Natural killer cell (primary cell): ENCODE results near the gene PHF20. TPM values are rescaled to one million over a fixed set of nuclear protein-coding genes. Genes with fewer than 3 reads are reported as not detected.

Source experiments
- ATAC-seq, 3 donors: fragments of 150-1000 bp in 2 of 3; fragments of 200-7000 bp in 1 of 3; cut with Tn5 transposase; 1 replicate in 1 of 3; 2 replicates in 2 of 3; pipeline ENCODE4 v1.10.0; 2021; ENCODE audit warnings: mild to moderate bottlenecking in 2 of 3, moderate library complexity in 2 of 3
- DNase-seq, 2 donors: peaks; one replicate each; pipeline versions ENCODE4 v3.0.0 to v3.0.0-alpha.2; 2013 to 2021; ENCODE audit warnings: mixed read lengths in 1 of 2
- H3K27ac ChIP-seq: one replicate; pipeline ENCODE4 v1.5.1; 2013; ENCODE audit warnings: mild to moderate bottlenecking, low read length
- H3K27me3 ChIP-seq: one replicate; pipeline ENCODE4 v1.6.1; 2013; ENCODE audit warnings: low read length; ENCODE audit not compliant: control insufficient read depth, insufficient read depth
- H3K36me3 ChIP-seq: one replicate; pipeline ENCODE4 v1.6.1; 2013; ENCODE audit warnings: low read length; ENCODE audit not compliant: control insufficient read depth, insufficient read depth
- H3K4me1 ChIP-seq: one replicate; pipeline ENCODE4 v1.6.1; 2013; ENCODE audit warnings: low read length; ENCODE audit not compliant: control insufficient read depth, insufficient read depth
- H3K4me3 ChIP-seq: one replicate; pipeline ENCODE4 v1.5.1; 2013; ENCODE audit warnings: low read length
- H3K9me3 ChIP-seq: one replicate; pipeline ENCODE4 v1.6.1; 2013; ENCODE audit warnings: low read length; ENCODE audit not compliant: control insufficient read depth, insufficient read depth
- H3K27ac Mint-ChIP-seq, 2 donors: one replicate each; pipeline ENCODE4 v1.8.0; 2022; ENCODE audit warnings: mild to moderate bottlenecking in 2 of 2, mixed read lengths in 2 of 2, moderate library complexity in 1 of 2
- H3K27me3 Mint-ChIP-seq, 2 donors: one replicate each; pipeline ENCODE4 v1.8.0; 2022; ENCODE audit warnings: low read depth in 2 of 2, mixed read lengths in 2 of 2
- H3K36me3 Mint-ChIP-seq: one replicate; pipeline ENCODE4 v1.8.0; 2022; ENCODE audit warnings: mixed read lengths
- H3K4me1 Mint-ChIP-seq, 2 donors: one replicate each; pipeline ENCODE4 v1.8.0; 2022; ENCODE audit warnings: mixed read lengths in 2 of 2
- H3K4me3 Mint-ChIP-seq: one replicate; pipeline ENCODE4 v1.8.0; 2022; ENCODE audit warnings: mild to moderate bottlenecking, moderate library complexity, mixed read lengths
- H3K9me3 Mint-ChIP-seq, 2 donors: one replicate each; pipeline ENCODE4 v1.8.0; 2022; ENCODE audit warnings: mixed read lengths in 2 of 2
- CTCF ChIP-seq: fragments of 200-600 bp; IDR thresholded peaks from one replicate; pipeline ENCODE4 v1.8.0; 2022; ENCODE audit warnings: antibody characterized with exemption
- WGBS: methylation state at CpG from one replicate; pipeline ENCODE4 v1.1.7; 2013; ENCODE audit warnings: missing lambda C conversion rate; ENCODE audit not compliant: insufficient coverage; 5-methylcytosine and 5-hydroxymethylcytosine counted together
- intact Hi-C: fragments of 100-400 bp; cut with micrococcal nuclease; formaldehyde crosslinking; loops from one replicate; pipeline ENCODE4 v1.14.2; 2022
- total RNA-seq, 4 donors: library from RNA; stranded (reverse); fragments of 120-200 nt in 1 of 4; gene quantifications; one replicate each; pipeline versions ENCODE4 v1.2.3 to v1.2.4, GENCODE V29; 2013 to 2022

Gene PHF20
- total RNA-seq, 3 donors from 2014 or later (not counting 1 experiment from before 2014, with no cell fraction given) = 151 to 165 (median 161) TPM

- Mint-ChIP-seq H3K4me3 (no peak overlapping the region), H3K36me3 (no peaks in the 10 kb centered on the region), H3K9me3 (no peaks in the 10 kb centered on the region), H3K27me3 (no peaks in the 10 kb centered on the region), H3K4me1 (peaks cover 19 to 25% of the 10 kb centered on the region in 2 donors), H3K27ac (no peak overlapping the region)
- no peaks in the 10 kb centered on the region for H3K4me1 ChIP-seq
- H3K4me3 ChIP-seq = no peak overlapping the region
- H3K36me3 ChIP-seq = peaks cover 24% of the 10 kb centered on the region
- H3K9me3 ChIP-seq = no peaks in the 10 kb centered on the region
- H3K27ac ChIP-seq = no peak overlapping the region
- H3K27me3 ChIP-seq = no peaks in the 10 kb centered on the region
- no peak for TF ChIP-seq CTCF
- intact Hi-C loops = no loop called here
- DNase-seq (no peak), ATAC-seq (no peak)
Observed at GRCh38 chr20:35908007-35908406, 136.2 kb downstream of the PHF20 start.

GRCh38 chr20:35909176-35909575, 137.4 kb downstream of the PHF20 start:
- no peak overlapping the region for H3K27ac ChIP-seq
- no peak overlapping the region for H3K4me3 Mint-ChIP-seq
- H3K27ac Mint-ChIP-seq = peak overlapping the region in 1 of 2 donors; percentile 16
- WGBS = 71% methylated on average over 1 of the region's 1 CpG
- H3K4me1 Mint-ChIP-seq = peaks cover 19 to 25% of the 10 kb centered on the region in 2 donors
- H3K27me3 Mint-ChIP-seq = no peaks in the 10 kb centered on the region
- H3K27me3 ChIP-seq = no peaks in the 10 kb centered on the region
- no peak for TF ChIP-seq CTCF
- no peak overlapping the region for H3K4me3 ChIP-seq
- H3K9me3 ChIP-seq = no peaks in the 10 kb centered on the region
- H3K4me1 ChIP-seq = no peaks in the 10 kb centered on the region
- no peak for DNase-seq
- no peaks in the 10 kb centered on the region for H3K9me3 Mint-ChIP-seq
- no peak for ATAC-seq
- no peaks in the 10 kb centered on the region for H3K36me3 Mint-ChIP-seq
- peaks cover 31% of the 10 kb centered on the region for H3K36me3 ChIP-seq
- intact Hi-C loops = no loop called here

GRCh38 chr20:35909796-35910195, 138.0 kb downstream of the PHF20 start:
- H3K36me3 Mint-ChIP-seq = no peaks in the 10 kb centered on the region
- peaks cover 32% of the 10 kb centered on the region for H3K36me3 ChIP-seq

More at GRCh38 chr20:35909796-35910195, 138.0 kb downstream of the PHF20 start:
- TF ChIP-seq CTCF = no peak
- intact Hi-C loops = no loop called here
- no peak overlapping the region for H3K4me3 ChIP-seq
- ATAC-seq (no peak), DNase-seq (no peak)
- H3K4me3 Mint-ChIP-seq = no peak overlapping the region
- no peaks in the 10 kb centered on the region for H3K27me3 Mint-ChIP-seq
- no peaks in the 10 kb centered on the region for H3K9me3 Mint-ChIP-seq
- no peaks in the 10 kb centered on the region for H3K27me3 ChIP-seq
- no peaks in the 10 kb centered on the region for H3K9me3 ChIP-seq
- no peaks in the 10 kb centered on the region for H3K4me1 ChIP-seq
- H3K4me1 Mint-ChIP-seq = peaks cover 19 to 25% of the 10 kb centered on the region in 2 donors
- H3K27ac Mint-ChIP-seq = peak overlapping the region; percentile 16 to 19
- WGBS = 100% methylated on average over 1 of the region's 1 CpG
- H3K27ac ChIP-seq = no peak overlapping the region
